Hepatocyte (in vitro differentiated cells): Measurements from ENCODE around the gene BUB1B.

ENCODE experiments used
- CTCF ChIP-seq: fragments of 200-600 bp; sonication (generic); IDR thresholded peaks from 2 replicates; pipeline ENCODE4 v1.5.1; 2016; ENCODE audit warnings: antibody characterized with exemption, mild to moderate bottlenecking; ENCODE audit not compliant: poor library complexity
- EZH2 ChIP-seq: fragments of 200-600 bp; sonication (generic); IDR thresholded peaks from 2 replicates; pipeline ENCODE4 v1.6.1; 2016; ENCODE audit warnings: antibody characterized with exemption, mild to moderate bottlenecking, borderline replicate concordance
- EZH2phosphoT487 ChIP-seq: fragments of 200-600 bp; sonication (generic); IDR thresholded peaks from one replicate; pipeline ENCODE4 v1.6.1; 2018; ENCODE audit warnings: antibody characterized with exemption, mild to moderate bottlenecking, low read depth, moderate library complexity; ENCODE audit not compliant: unreplicated experiment, severe bottlenecking

- no peak for TF ChIP-seq CTCF
- TF ChIP-seq EZH2phosphoT487, result no peak
- no peak for TF ChIP-seq EZH2
These were observed 78.5 kb downstream of the BUB1B start for GRCh38 chr15:40239404-40239692.
